ENCODE results near the gene C17orf78. TPM values are rescaled to one million over a fixed set of nuclear protein-coding genes. Genes with fewer than 3 reads are reported as not detected.

C17orf78 gene
- polyA plus RNA-seq, 1 of the 3 experiments (the other 2 are of a cell fraction): not detected

- TF ChIP-seq TCF12 (IDR thresholded peaks at IDR 0.05): no peak
- TF ChIP-seq FOXJ3 (CRISPR knock-in tag; IDR thresholded peaks at IDR 0.05): no peak
- no peak for TF ChIP-seq RCOR1 (IDR thresholded peaks at IDR 0.05; ENCODE audit: low read length)
- peak; percentile 49; the same call in 1 of the 2 replicates for TF ChIP-seq TAF1 (IDR thresholded peaks at IDR 0.05; ENCODE audit: borderline replicate concordance, low read depth, low read length)
- TF ChIP-seq NRF1 (IDR thresholded peaks at IDR 0.05; ENCODE audit: low read depth, low read length): no peak
- no peak for TF ChIP-seq SIN3A (IDR thresholded peaks at IDR 0.05; ENCODE audit: borderline replicate concordance, low read depth, low read length)
- no peak for TF ChIP-seq IRF3 (IDR thresholded peaks at IDR 0.05; ENCODE audit: low read depth, low read length)
- no peak for TF ChIP-seq FOXM1 (IDR thresholded peaks at IDR 0.05; ENCODE audit: low read depth)
- TF ChIP-seq, protein P1, sequence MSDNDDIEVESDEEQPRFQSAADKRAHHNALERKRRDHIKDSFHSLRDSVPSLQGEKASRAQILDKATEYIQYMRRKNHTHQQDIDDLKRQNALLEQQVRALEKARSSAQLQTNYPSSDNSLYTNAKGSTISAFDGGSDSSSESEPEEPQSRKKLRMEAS (IDR thresholded peaks at IDR 0.05; ENCODE audit: low read depth): peak; percentile 81
- no peak for TF ChIP-seq CHD2 (IDR thresholded peaks at IDR 0.05; ENCODE audit: low read length, partially characterized antibody)
- no peak for TF ChIP-seq CTCF (IDR thresholded peaks at IDR 0.05)
- TF ChIP-seq, protein P2, sequence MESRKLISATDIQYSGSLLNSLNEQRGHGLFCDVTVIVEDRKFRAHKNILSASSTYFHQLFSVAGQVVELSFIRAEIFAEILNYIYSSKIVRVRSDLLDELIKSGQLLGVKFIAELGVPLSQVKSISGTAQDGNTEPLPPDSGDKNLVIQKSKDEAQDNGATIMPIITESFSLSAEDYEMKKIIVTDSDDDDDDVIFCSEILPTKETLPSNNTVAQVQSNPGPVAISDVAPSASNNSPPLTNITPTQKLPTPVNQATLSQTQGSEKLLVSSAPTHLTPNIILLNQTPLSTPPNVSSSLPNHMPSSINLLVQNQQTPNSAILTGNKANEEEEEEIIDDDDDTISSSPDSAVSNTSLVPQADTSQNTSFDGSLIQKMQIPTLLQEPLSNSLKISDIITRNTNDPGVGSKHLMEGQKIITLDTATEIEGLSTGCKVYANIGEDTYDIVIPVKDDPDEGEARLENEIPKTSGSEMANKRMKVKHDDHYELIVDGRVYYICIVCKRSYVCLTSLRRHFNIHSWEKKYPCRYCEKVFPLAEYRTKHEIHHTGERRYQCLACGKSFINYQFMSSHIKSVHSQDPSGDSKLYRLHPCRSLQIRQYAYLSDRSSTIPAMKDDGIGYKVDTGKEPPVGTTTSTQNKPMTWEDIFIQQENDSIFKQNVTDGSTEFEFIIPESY (IDR thresholded peaks at IDR 0.05; ENCODE audit: borderline replicate concordance, low read depth): no peak
- no peak for TF ChIP-seq GABPA (IDR thresholded peaks at IDR 0.05; ENCODE audit: low read depth)
- no peak for TF ChIP-seq EP300 (IDR thresholded peaks at IDR 0.05; ENCODE audit: borderline replicate concordance in 1 of 2, low read depth in 1 of 2, low read length in 1 of 2)
- no peak for TF ChIP-seq ELF1 (IDR thresholded peaks at IDR 0.05)
- no peak for TF ChIP-seq FOSL2 (IDR thresholded peaks at IDR 0.05; ENCODE audit: borderline replicate concordance, low read depth)
- no peak for TF ChIP-seq MEF2A (IDR thresholded peaks at IDR 0.05; ENCODE audit: borderline replicate concordance, low read depth)
- TF ChIP-seq NFIC (IDR thresholded peaks at IDR 0.05; ENCODE audit: borderline replicate concordance): no peak
- TF ChIP-seq TEAD4 (IDR thresholded peaks at IDR 0.05; ENCODE audit: borderline replicate concordance, insufficient read depth): no peak
- TF ChIP-seq RXRA (IDR thresholded peaks at IDR 0.05; ENCODE audit: borderline replicate concordance, low read depth): no peak
- TF ChIP-seq RFX5 (IDR thresholded peaks at IDR 0.05; ENCODE audit: low read length): no peak
- no peak for TF ChIP-seq RAD21 (IDR thresholded peaks at IDR 0.05; ENCODE audit: low read length)
Observed at GRCh38 chr17:37358098-37358829, 17.5 kb upstream of the C17orf78 start (continued).

All from SK-N-SH (cell line).